Measurements from ENCODE around the gene PEPD. TPM values are rescaled to one million over a fixed set of nuclear protein-coding genes. Genes with fewer than 3 reads are reported as not detected.
A peak's percentile ranks its signal among the peaks of the same experiment; 100 is the strongest.

Gene PEPD
- total RNA-seq, 4 donors from 2014 or later, result 79.8 to 122 (median 94.8) TPM

DNA sequence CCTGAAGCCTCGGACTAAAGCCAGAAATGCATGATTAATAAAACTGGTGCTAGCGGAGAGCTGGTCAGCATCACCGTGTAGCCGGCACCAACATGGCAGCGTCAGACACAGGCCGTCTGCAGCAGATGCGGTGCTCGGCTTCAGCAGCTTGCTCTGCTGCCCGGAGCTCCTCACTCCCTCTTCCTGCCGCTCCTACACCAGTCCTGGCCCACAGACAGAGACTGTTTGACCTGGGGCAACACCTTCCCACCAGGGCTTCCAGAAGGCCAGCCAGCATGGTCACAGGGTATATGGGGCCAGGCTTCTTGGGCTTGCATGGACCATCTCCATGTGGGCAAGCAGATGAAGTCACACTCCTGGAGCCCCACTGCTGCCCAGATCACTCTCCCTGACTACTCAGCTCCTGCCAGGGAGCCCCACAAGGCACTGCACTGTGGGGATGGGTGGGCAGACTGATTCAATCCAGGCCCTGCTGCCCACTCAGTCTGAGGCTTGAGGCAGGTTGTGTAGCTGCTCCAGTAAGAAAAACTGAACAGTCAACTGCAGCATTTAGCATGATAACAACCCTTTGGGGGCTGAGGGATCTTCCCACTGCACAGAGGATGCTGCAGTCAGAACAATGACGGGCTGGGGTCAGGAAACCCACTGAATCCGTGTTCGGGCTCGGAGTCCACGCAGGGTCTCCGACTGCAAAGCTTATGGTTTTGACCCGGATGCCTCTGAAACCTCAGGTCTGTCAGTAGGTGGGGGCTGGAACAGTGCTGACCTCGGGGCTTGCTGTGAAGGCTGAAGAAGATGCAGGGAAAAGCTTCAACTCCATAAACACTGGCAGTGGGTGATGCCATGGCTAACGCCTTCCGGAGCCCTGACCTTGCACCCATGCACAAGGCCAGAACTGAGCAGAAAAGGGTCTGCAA lies 102.5 kb downstream of the PEPD start:
- H3K9me3 ChIP-seq, result no peaks in the 10 kb centered on the region
- no peak overlapping the region for H3K4me3 ChIP-seq
- peaks cover 0 to 10% (median 0%) of the 10 kb centered on the region in 3 donors for H3K36me3 ChIP-seq
- H3K27me3 ChIP-seq, result no peaks in the 10 kb centered on the region
- peaks cover 0 to 8% (median 1%) of the 10 kb centered on the region in 4 donors for H3K4me1 ChIP-seq
- TF ChIP-seq POLR2A (IDR thresholded peaks at IDR 0.05) (no peak), EP300 (IDR thresholded peaks at IDR 0.05) (no peak)
- TF ChIP-seq, protein P1, sequence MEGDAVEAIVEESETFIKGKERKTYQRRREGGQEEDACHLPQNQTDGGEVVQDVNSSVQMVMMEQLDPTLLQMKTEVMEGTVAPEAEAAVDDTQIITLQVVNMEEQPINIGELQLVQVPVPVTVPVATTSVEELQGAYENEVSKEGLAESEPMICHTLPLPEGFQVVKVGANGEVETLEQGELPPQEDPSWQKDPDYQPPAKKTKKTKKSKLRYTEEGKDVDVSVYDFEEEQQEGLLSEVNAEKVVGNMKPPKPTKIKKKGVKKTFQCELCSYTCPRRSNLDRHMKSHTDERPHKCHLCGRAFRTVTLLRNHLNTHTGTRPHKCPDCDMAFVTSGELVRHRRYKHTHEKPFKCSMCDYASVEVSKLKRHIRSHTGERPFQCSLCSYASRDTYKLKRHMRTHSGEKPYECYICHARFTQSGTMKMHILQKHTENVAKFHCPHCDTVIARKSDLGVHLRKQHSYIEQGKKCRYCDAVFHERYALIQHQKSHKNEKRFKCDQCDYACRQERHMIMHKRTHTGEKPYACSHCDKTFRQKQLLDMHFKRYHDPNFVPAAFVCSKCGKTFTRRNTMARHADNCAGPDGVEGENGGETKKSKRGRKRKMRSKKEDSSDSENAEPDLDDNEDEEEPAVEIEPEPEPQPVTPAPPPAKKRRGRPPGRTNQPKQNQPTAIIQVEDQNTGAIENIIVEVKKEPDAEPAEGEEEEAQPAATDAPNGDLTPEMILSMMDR (IDR thresholded peaks at IDR 0.05), result no peak
- WGBS, 2 donors, result 83 to 84% methylated on average over 15 to 20 of the region's 20 CpGs
- DNase-seq (ENCODE audit: low spot score in 2 of 2), result no peak
- no peak overlapping the region for H3K27ac ChIP-seq

DNA sequence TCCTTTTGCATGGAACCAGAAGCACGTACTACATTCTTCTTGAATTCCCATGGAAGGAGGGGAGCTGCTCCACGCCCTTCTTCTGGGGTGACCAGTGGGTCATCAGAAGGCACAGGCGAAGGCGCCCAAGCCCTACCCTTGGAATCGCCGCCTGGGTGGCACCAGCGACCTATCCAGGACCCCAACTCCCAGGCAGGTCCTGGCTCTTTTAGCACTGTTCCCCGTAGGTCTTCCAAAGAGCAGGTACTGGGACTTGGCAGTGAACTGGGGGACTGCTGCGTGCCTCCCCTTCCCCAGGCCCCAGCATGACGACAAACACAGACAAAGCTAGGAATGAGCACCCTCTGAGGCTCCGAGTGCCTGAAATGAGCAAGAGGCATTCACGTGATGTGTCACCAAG lies 103.1 kb downstream of the PEPD start:
- Histone ChIP-seq H3K4me1 (peaks cover 0 to 8% (median 1%) of the 10 kb centered on the region in 4 donors), H3K27ac (no peak overlapping the region), H3K27me3 (no peaks in the 10 kb centered on the region), H3K9me3 (no peaks in the 10 kb centered on the region), H3K36me3 (peaks cover 0 to 10% (median 0%) of the 10 kb centered on the region in 3 donors), H3K4me3 (no peak overlapping the region)
- DNase-seq (ENCODE audit: low spot score in 2 of 2), result no peak
- WGBS, 2 donors, result 74 to 92% methylated on average over 11 to 12 of the region's 12 CpGs
- TF ChIP-seq EP300 (IDR thresholded peaks at IDR 0.05), result no peak
- TF ChIP-seq, protein P1 (IDR thresholded peaks at IDR 0.05), result no peak
- no peak for TF ChIP-seq POLR2A (IDR thresholded peaks at IDR 0.05)

DNA sequence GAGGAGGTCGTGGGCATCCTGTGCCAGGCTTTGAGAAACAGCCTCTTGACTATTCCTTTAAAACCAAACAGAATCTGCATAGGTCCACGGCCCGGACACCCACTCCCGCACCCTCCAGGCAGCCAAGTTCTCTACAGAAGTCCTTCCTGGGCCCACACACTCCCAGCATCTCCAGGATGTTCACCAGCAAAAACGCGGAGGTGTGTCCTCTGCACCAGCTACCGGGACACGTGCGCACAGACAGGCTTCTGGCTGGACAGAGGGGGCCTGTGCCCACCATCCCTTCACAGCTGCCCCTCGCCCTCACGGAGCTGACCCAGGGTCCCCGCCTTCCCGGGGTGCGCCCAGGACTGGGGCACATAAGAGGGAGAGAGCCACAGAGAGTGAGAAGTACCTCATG lies 103.8 kb downstream of the PEPD start:
- peaks cover 0 to 10% (median 0%) of the 10 kb centered on the region in 3 donors for H3K36me3 ChIP-seq
- TF ChIP-seq EP300 (IDR thresholded peaks at IDR 0.05) (no peak), POLR2A (IDR thresholded peaks at IDR 0.05) (no peak)
- TF ChIP-seq, protein P1 (IDR thresholded peaks at IDR 0.05), result no peak
- H3K4me3 ChIP-seq, result no peak overlapping the region
- WGBS, 2 donors, result 88 to 95% methylated on average over 14 of the region's 14 CpGs
- H3K4me1 ChIP-seq, result peaks cover 0 to 8% (median 1%) of the 10 kb centered on the region in 4 donors
- H3K27ac ChIP-seq, result no peak overlapping the region
- DNase-seq (ENCODE audit: low spot score in 2 of 2), result no peak
- H3K9me3 ChIP-seq, result no peaks in the 10 kb centered on the region
- H3K27me3 ChIP-seq, result no peaks in the 10 kb centered on the region

DNA sequence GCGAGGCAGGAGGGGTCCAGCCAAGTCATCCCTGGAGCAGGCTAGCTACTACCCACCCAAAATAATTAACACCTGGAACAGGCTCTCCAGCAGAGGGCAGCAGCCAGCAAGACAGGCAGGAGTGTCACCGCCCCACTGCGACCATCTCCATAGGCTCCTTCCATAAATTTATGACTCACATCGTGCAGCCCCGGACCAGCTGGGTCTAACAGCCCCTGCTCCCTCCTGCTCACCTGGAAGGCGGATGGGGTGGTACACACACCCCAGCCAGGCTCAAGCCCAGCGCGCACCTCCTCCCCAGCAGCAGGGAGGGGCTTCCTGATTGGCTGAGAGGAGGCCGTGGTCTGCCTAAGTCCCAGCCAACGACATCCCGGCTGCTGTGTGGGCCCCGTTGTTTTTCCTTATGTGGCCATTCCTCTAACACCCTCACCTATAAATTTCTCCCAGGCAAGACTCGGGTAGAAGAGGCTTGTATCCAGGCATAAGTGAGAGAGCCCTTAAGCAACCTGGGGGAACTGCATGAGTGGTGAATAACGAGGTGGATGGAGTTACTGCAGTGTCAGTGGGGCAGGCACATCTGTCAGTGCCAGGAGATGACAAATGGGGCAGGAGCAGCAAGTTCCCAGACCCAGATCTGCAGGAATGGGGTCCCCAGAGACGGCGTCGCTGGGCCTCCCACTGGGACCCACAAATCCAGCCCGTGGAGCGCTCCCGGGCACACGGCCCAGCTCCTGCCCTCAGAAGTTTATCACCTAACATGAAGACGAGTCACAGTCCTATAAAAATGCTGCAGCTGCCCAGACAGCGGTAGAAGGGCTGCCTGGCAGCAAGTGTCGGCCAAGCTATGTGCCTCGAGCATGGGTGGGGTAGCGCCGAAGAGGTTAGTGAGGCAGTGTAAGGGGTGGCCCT lies 105.0 kb downstream of the PEPD start:
- Histone ChIP-seq H3K9me3 (no peaks in the 10 kb centered on the region), H3K27ac (no peak overlapping the region), H3K27me3 (no peaks in the 10 kb centered on the region), H3K4me1 (peaks cover 0 to 8% (median 1%) of the 10 kb centered on the region in 4 donors), H3K4me3 (no peak overlapping the region), H3K36me3 (peaks cover 0 to 13% (median 0%) of the 10 kb centered on the region in 3 donors)
- 42 to 45% methylated on average over 26 of the region's 27 CpGs for WGBS, 2 donors
- TF ChIP-seq POLR2A (IDR thresholded peaks at IDR 0.05) (no peak), EP300 (IDR thresholded peaks at IDR 0.05) (no peak)
- TF ChIP-seq, protein P1 (IDR thresholded peaks at IDR 0.05), result peak in 4 of 5 experiments; percentile 48 to 56 (median 54)
- DNase-seq (ENCODE audit: low spot score in 2 of 2), result peak in 1 of 2 donors; percentile 65

Measured in tibial nerve (tissue), 4 donors.